ENCODE measurements around the gene CCT6A. TPM values are rescaled to one million over a fixed set of nuclear protein-coding genes. Genes with fewer than 3 reads are reported as not detected.
"Not testable (repeated sequence)": the region's sequence is repeated elsewhere in the genome, so short reads cannot be mapped to it uniquely, and the experiment has no call there.

CCT6A gene, protein sequence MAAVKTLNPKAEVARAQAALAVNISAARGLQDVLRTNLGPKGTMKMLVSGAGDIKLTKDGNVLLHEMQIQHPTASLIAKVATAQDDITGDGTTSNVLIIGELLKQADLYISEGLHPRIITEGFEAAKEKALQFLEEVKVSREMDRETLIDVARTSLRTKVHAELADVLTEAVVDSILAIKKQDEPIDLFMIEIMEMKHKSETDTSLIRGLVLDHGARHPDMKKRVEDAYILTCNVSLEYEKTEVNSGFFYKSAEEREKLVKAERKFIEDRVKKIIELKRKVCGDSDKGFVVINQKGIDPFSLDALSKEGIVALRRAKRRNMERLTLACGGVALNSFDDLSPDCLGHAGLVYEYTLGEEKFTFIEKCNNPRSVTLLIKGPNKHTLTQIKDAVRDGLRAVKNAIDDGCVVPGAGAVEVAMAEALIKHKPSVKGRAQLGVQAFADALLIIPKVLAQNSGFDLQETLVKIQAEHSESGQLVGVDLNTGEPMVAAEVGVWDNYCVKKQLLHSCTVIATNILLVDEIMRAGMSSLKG
- total RNA-seq, result 171 and 229 TPM in 2 replicates

DNA sequence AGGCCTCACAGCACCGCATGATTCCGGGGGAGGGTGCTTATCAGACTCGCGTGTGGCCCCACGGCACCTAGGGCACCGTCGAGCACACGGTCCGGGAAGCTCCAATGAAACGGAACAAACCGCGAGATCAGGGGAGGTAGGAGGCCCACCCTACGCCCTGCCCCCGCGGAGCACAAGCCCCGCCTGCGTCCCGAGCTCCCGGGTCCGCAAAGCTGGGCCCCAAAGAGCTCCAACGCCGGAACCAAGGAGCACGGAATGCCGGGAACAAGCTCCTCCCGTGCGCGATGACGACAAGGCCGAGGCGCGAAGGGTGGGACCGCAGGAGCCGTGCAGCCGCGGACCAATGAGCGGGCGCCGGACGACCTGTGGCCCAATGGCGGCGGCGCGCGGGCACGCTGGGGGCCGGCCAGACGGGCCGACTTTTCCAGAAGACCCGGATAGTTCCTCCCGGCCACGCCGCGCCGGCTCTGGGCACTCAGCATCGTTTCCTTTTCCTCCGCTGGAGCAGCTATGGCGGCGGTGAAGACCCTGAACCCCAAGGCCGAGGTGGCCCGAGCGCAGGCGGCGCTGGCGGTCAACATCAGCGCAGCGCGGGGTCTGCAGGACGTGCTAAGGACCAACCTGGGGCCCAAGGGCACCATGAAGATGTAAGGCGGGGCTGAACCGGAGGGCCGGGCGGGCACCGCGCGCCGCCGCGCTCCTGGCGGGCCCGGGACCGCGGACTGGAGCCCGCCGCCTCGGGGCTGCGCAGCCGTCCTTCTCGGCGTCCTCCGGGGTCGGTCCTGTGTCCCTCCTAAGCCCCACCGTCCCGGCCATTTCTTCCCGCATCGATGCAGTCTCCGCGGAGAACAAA is at the start of gene CCT6A, which contains the start of gene PSPH:
CCT6A (plus strand) TSS at position 427 of the 853 bp plus-strand sequence; CDS start at position 511, 84 bp downstream.
PSPH (minus strand) TSS at position 106 of the 853 bp plus-strand sequence. CDS start 30,232 bp downstream, outside the sequence.
- peak; percentile 95 to 99 for DNase-seq (ENCODE audit: low read depth in 2 of 2)

DNA sequence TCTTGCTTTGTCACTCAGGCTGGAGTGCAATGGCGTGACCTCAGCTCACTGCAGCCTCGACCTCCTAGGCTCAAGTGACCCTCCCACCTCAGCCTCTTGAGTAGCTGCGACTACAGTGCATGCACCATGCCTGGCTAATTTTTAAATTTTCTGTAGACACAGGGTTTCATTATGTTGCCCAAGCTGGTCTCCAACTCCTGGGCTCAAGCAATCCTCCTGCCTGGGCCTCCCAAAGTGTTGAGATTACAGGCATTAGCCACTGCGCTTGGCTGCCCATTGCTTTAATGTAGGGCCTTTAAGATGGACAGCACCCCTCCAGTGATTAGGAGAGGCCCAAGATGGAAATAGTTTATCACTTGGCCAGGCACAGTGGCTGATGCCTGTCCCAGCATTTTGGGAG is 47.8 kb upstream of the CCT6A start:
- no peak for DNase-seq (ENCODE audit: low read depth in 2 of 2)

DNA sequence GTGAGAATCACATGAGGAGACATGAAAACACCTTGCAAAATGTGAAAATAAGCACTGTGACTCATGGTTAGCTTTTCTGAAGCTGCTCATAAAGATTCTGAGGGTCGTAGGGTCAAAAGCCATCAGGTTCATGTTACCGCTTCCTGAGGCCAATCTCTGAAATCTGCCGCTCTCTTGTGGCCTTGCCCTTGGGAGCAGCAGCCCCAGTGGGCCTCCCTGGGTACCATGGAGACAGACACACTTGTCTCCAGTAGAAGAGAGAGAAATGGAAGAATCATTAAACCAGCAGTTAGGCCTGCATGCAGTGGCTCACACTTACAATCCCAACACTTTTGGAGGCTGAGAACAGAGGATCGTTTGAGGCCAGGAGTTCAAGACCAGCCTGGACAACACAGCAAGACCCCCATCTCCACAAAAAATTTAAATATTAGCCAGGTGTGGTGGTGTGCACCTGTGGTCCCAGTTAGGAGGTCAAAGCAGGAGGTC is 44.4 kb upstream of the CCT6A start:
- DNase-seq (ENCODE audit: low read depth in 2 of 2), result no peak

DNA sequence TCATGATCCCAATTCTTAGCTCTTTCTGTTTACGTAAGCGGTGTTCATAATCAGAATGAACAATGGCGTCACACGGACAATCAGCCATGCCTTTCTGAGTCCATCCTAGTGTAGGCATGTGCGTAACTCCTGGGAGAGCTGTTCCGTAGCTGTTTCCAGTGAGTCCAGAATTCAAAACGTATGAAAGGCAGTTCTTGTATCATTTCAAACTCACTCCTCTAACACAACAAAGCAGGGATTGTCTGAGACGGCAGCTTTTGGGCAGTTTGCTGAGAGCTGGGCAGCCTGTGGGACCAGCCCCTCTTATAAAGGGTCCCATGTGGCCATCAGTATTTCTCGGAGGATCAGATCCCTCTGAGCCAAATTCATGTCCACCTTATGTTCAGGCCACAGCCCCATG is 43.7 kb upstream of the CCT6A start:
- DNase-seq (ENCODE audit: low read depth in 2 of 2), result no peak

DNA sequence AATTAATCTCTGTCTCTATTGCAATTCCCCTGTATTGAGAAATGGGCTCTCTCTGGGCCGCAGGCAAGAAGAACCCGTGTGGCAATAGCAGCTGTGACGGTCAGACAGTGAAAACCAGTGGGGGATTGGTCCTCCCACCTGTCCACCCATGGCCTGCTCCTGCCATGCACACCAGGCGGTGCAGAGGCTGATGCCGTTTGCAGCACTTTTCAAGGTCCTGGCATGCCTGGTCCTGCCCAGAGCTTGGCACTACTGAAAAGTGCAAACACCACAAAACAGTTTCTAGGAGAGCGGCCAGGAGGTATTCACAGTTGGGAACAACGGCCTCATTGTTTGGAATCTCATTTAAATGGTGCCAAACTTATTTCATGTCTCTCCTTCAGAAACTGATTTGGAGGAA is 41.9 kb upstream of the CCT6A start:
- DNase-seq (ENCODE audit: low read depth in 2 of 2), result no peak

DNA sequence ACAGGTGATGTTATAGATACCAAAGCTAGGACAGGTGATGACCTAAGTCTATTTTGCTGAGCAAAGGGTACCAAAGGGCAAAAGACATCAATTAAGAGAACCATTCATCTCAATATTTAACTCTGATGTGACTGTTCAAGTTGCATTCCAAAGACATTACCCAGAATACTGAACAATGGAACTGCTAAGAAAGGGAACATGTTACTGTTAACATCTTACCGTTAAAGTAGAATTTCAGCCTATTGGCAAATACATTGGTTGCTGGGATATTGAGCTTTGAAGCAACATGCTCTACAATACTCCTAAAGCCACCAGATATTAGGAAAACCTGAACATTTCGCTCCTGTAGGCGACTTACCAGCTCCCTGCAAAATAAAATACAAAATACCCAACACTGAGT is 34.5 kb upstream of the CCT6A start:
- not testable (repeated sequence) for DNase-seq (ENCODE audit: low read depth in 2 of 2)

DNA sequence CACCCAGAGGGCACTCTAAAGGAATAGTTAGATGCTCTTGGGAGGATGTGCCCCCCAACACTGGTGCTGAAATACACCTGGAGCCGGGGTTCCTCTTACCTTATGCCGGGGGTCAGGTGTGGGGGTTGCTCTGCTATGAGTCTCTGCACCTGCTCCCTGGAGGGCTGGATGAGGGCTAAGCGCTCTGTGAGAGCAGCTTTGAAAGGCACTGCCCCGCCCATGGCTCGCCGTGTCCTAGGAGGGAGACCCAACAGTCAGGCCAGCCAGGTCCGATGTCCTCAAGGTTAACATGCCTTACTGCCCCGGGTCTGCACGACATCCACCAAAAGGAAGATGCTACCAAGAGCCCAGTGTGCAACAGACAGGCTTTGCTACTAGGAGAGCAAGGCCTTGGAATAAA is 32.1 kb upstream of the CCT6A start:
- no peak for DNase-seq (ENCODE audit: low read depth in 2 of 2)

DNA sequence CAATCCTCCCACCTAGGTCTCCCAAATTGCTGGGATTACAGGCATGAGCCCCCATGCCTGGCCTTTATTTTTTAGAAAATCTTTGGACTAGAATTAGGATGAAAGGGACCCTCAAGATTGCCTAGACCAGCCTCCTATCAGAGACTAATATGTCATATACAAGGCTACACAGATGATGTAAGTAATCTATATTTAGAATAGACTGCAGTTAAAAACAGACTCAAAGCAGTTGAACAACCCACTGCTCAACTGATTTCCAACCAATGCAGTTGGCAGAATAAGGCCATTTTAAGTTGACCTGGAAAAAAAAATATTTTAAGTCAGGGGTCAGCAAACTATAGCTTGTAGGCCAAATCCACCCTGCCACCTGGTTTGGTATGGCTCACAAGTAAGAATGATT is 28.1 kb upstream of the CCT6A start:
- DNase-seq (ENCODE audit: low read depth in 2 of 2), result no peak

DNA sequence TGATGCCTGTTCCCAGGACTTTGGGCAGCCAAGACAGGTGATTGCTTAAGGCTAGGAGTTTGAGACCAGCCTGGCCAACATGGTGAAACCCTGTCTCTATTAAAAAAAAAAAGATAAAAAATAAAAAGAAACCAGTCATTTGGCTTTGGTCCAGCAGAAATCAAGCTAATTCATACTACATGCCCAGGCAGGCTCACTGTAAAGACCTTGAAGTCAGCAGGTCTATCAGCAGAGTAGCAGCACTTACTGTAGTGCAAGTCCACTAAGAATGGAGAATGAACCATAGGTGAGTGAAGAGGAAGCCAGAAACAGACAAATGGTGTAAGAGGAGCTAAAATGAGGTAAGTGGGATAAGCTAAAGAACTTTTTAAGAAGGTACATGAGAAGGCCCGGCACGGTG is 25.0 kb upstream of the CCT6A start:
- DNase-seq (ENCODE audit: low read depth in 2 of 2), result no peak

DNA sequence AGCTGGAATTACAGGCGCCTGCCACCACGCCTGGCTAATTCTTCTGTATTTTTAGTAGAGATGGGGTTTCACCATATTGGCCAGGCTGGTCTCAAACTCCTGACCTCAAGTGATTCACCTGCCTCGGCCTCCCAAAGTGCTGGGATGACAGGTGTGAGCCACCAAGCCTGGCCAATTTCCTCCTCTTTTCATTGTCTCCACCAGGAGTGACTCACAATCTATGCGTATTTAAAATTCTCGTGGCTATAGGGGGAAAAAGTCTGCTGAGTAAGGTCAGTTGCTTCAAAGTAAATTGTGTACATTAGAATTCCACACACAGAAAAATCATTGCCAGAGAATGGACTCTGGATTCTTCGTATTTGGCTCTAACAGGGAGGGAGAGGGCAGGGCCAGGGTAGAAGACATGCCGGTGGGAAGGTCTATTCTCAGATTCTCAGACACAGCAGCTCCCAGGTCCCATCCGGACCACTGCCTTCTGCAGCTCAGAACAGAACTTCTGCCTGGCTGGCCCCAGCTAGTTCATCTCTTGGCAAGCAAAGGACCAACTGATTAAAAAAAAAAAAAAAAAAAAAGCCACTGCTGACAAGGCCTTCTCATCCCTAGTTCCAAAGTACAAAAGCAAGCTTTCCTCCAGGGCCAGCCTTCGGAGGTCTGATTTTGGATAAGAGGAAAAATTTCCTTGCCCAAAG is 22.5 kb upstream of the CCT6A start:
- DNase-seq (ENCODE audit: low read depth in 2 of 2), result no peak

DNA sequence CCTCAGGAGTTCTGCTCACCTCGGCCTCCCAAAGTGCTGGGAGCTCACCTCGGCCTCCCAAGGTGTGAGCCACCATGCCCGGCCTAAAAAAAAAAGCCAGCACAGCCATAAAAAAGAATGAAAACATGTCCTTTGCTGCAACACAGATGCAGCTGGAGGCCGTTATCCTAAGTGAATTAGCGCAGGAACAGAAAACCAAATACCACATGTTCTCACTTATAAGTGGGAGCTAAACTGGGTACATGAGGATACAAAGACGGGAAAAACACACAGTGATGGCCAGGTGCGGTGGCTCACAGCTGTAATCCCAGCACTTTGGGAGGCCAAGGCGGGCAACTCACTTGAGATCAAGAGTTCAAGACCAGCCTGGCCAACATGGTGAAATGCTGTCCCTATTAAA is 21.2 kb upstream of the CCT6A start:
- DNase-seq (ENCODE audit: low read depth in 2 of 2), result no peak

DNA sequence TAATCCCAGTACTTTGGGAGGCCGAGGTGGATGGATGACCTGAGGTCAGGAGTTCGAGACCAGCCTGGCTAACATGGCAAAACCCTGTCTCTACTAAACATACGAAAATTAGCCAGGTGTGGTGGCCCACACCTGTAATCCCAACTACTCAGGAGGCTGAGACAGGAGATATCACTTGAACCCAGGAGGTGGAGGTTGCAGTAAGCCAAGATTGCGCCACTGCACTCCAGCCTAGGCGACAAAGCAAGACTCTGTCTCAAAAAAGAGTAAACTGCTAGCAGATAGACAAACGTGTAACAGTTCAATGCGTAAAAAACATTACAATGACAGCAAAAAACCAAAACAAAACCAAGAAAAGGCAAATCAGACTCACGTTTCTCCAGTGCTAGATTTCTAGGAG is 20.0 kb upstream of the CCT6A start:
- not testable (repeated sequence) for DNase-seq (ENCODE audit: low read depth in 2 of 2)

DNA sequence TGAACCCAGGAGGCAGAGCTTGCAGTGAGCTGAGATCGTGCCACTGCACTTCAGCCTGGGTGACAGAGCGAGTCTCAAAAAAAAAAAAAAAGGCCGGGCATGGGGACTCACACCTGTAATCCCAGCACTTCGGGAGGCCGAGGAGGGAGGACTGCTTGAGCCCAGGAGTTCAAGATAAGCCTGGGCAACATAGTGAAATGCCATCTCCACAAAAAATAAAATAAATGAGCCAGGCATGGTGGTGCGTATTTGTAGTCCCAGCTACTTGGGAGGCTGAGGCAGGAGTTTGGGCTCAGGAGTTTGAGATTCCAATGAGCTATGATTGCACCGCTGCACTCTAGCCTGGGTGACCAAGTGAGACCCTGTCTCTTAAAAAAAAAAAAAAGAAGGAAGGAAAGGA is 19.0 kb upstream of the CCT6A start:
- not testable (repeated sequence) for DNase-seq (ENCODE audit: low read depth in 2 of 2)

DNA sequence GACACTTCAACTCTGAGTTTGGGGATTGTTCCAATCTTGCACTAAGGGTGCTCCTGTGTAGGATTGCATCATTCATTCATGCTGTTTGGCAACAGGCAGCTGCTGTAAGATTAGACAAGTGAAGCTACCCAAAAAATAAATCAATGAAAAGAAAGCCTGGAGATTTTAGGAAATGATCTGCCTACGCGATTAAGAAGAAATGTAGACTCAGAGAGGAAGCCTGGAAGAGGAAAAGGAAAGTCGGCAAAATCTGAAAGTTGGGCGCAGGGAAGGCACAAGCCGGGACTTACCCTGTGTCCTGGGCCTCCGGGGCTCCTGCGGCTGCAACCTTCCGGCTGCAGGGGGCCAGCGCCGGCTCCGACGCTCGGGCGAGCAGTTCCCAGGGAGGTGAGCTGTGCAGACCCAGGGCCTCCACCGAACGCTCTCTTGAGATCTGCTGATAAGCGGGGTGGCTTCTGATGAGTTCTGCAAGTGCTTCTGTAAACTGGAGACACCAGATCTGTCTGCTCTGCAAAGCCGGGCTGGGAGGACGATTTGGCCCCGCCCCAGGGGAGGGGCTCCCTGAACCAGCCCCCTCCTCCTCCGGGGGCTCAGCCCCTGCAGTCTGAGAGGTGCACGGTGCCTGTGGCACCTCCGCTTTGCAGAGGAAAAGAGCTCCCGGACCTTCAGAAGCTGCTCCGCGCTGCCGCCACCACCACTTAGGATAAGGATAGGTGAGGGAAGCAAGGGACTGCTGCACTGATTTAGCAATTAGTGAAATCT is 17.7 kb upstream of the CCT6A start:
- DNase-seq (ENCODE audit: low read depth in 2 of 2), result peak in 1 of 2 donors; percentile 71

DNA sequence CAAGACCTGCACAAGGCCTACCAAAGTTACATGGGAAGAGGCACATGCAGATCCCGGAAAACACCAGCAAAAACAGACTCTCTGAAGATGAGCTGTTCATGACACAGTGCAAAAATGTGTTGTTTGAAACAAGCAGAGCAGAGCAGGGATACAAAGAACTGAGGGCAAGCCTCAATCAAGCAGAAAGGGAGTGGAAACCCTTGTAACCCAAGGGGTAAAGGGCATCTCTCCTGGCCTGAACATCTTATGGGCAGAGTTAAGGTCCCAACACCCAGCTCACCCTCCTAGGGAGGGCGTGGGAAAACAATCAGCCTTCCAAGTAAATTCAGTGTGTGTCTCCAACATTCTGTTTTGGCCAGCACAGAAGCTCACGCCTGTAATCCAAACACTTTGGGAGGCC is 10.8 kb upstream of the CCT6A start:
- no peak for DNase-seq (ENCODE audit: low read depth in 2 of 2)

DNA sequence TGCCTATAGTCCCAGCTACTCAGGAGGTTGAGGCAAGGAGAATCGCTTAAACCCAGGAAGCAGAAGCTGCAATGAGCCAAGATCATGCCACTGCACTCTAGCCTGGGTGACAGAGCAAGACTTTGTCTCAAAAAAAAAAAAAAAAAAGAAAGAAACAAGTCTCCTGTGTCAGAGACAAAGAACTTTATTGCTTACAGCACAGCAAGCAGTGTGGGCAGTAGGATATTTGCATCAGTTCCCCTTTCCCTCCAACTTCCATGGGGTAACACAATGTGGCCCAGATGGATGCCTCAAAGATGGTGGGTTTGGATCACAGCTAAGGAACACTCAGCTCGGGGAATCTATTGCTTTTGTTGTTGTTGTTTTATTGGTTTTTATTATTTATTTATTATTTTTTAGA is 5.8 kb upstream of the CCT6A start:
- not testable (repeated sequence) for DNase-seq (ENCODE audit: low read depth in 2 of 2)

DNA sequence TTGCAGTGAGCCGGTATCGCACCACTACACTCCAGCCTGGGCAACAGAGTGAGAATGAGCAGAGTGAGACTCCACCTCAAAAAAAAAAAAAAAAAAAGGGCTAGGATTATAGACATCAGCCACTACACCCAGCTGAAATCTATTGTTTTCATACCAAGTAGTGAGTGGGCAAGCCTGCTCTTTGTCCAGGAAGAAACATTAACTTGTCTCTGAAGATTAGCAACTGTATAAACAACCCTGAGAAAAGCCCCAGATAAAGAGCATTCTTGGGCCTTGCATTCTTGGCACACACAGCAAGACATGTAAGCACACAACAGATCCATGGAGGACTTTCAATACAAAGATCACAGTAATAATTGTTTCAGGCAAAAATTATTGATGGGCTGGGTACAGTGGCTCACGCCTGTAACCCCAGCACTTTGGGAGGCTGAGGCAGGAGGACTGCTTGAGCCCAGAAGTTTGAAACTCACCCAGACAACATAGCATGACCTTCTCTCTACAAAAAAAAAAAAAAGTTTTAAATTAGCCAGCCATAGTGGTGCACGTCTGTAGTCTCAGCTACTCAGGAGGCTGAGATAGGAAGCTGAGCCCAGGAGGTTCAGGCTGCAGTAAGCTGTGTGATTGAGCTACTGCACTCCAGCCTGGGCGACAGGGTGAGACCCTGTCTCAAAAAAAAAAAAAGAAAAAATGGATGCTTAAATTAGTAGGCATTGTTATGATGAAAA is 4.7 kb upstream of the CCT6A start:
- peak in 1 of 2 donors; percentile 93 for DNase-seq (ENCODE audit: low read depth in 2 of 2)

DNA sequence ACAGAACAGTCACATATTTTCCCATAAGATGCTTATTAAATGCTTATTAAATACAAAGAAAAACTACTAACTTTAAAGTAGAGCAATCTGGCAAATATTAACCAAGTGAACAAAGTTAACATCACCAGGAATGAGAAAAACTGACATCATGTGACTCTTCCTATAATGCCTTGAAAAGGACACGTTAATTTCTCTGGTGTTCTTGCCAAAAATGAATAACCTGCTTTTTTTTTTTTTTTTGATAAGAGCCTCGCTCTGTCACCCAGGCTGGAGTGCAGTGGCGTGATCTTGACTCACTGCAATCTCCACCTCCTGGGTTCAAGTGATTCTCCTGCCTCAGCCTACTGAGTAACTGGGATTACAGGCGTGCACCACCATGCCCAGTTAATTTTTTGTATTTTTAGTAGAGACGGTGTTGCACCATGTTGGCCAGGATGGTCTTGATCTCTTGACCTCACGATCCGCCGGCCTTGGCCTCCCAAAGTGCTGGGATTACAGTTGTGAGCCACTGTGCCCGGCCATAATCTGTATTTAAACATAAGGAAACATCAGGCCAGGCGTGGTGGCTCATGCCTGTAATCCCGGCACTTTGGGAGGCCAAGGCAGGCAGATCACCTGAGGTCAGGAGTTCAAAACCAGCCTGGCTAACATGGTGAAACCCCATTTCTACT is 4.0 kb upstream of the CCT6A start:
- DNase-seq (ENCODE audit: low read depth in 2 of 2), result peak in 1 of 2 donors; percentile 6

DNA sequence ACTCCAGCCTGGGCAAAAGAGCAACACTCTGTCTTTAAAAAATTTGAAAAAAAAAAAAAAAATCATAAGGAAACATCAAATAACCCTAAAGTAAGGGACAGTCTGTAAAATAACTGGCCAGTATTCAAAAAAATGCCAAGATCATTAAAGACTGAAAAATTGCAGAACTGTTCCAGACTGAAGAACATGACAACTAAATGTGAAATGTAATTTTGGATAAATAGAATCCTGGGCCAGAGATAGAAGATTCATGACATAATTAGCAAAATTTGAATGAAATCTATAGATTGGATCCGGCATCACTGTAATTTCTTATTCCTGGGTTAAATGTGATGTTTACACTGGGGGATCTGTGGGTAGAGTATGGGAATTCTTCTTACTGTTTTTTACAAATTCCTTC is 3.3 kb upstream of the CCT6A start:
- DNase-seq (ENCODE audit: low read depth in 2 of 2), result no peak
